Measurements from ENCODE around the gene FMO5.
A peak's percentile ranks its signal among the peaks of the same experiment; 100 is the strongest.
"Not testable (repeated sequence)": the region's sequence is repeated elsewhere in the genome, so short reads cannot be mapped to it uniquely, and the experiment has no call there.

The FMO5 gene, protein sequence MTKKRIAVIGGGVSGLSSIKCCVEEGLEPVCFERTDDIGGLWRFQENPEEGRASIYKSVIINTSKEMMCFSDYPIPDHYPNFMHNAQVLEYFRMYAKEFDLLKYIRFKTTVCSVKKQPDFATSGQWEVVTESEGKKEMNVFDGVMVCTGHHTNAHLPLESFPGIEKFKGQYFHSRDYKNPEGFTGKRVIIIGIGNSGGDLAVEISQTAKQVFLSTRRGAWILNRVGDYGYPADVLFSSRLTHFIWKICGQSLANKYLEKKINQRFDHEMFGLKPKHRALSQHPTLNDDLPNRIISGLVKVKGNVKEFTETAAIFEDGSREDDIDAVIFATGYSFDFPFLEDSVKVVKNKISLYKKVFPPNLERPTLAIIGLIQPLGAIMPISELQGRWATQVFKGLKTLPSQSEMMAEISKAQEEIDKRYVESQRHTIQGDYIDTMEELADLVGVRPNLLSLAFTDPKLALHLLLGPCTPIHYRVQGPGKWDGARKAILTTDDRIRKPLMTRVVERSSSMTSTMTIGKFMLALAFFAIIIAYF

GRCh38 chr1:147225193-147225730 lies at the start of gene FMO5:
Gene FMO5, minus strand, starts transcription at chr1:147225339. Its CDS starts 310 bp downstream, at chr1:147225029.
- peak; percentile 26 for DNase-seq (ENCODE audit: low read depth)

GRCh38 chr1:147273409-147274336 lies 48.5 kb upstream of the FMO5 start:
- DNase-seq (ENCODE audit: low read depth), result no peak

GRCh38 chr1:147272042-147272441 lies 46.9 kb upstream of the FMO5 start:
- no peak for DNase-seq (ENCODE audit: low read depth)

- DNase-seq (ENCODE audit: low read depth), result no peak
Measured at GRCh38 chr1:147270721-147271120, 45.6 kb upstream of the FMO5 start.

DNA sequence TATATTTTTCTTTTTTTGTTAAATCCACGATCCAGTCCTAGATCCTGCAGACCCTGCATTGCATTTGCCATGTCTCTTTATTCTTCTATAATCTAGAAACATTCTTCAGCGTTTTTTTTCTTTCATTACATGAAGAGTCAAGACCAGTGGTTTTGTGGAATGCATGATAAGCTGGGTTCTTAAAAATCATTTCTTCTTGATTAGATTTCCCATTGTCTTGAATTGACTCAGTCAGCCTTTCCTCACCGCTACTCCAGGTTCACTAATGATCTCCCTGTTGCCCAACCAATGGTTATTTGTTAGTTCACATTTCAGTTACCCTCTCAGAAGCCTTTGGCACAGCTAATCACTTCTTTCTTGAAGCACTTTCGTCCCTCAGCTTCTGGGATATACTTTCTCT lies 42.6 kb upstream of the FMO5 start:
- no peak for DNase-seq (ENCODE audit: low read depth)

DNA sequence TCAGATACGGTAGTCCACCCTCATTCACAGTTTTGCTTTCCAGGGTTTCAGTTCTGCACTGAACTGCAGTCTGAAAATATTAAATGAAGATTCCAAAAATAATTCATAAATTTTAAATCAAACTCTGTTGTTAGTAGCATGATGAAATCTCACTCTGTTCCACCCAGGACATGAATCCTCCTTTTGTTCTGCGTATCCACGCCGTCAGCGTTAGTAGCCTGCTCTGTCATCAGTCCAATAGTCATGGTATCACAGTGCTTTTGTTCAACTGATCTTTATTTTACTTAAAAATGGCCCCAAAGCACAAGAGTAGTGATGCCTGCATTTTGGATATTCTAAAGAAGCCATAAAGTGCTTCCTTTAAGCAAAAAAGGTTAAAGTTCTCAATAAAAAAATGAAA lies 41.2 kb upstream of the FMO5 start:
- DNase-seq (ENCODE audit: low read depth), result no peak

DNA sequence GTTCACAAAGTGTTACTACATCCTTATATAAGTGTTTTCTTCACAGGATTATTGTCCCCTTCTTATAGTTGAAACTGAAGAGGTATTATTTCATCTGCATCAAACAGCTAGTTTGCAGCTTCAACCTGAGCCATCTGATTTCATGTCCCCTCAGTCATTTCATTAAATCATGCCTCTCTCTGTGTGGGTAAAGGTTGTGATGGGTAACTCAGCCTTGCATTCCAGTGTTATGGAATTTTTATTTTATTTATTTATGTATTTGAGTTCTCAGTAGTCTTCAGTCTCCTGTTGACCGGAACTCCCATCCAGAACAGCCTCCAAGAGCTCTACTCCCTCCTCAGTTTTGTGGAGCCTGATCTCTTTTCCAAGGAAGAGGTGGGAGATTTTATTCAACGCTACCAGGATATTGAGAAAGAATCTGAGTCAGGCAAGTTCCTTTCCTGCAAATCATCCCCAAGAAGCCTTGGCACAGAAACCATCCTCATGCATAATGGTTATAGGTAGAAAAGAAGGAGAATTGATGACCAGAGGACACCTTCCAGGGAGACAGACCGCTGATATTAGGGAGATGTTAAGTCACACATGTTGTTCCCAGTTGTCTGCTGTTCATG lies 39.1 kb upstream of the FMO5 start:
- DNase-seq (ENCODE audit: low read depth), result no peak

- no peak for DNase-seq (ENCODE audit: low read depth)
Measured at GRCh38 chr1:147260956-147261355, 35.8 kb upstream of the FMO5 start.

- DNase-seq (ENCODE audit: low read depth), result no peak
Measured at GRCh38 chr1:147252540-147252939, 27.4 kb upstream of the FMO5 start.

DNA sequence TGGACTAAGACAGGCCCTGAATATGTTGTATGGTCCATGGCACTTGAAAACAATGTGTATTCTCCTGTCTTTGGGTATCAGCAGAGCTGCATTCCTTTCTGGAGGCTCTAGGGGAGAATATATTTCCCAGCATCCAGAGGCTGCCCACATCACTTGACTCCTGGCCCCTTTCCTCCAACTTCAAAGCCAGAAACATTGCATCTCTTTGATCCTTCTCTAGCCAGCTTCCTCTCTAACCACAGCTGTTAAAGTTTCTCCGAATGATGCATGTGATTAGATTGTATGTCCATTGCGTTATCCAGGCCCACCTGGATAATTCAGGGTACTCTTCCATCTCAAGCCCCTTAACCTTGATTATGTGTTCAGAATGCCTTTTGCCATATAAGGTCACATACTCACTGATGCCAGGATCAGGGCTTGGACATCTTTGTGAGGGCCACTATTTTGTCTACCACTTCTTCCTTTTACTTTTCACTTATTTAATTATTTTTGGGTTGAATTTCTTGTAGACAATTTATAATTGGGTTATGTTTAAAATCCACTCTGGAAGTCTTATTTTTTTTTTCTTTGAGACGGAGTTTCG lies 22.6 kb upstream of the FMO5 start:
- no peak for DNase-seq (ENCODE audit: low read depth)

DNA sequence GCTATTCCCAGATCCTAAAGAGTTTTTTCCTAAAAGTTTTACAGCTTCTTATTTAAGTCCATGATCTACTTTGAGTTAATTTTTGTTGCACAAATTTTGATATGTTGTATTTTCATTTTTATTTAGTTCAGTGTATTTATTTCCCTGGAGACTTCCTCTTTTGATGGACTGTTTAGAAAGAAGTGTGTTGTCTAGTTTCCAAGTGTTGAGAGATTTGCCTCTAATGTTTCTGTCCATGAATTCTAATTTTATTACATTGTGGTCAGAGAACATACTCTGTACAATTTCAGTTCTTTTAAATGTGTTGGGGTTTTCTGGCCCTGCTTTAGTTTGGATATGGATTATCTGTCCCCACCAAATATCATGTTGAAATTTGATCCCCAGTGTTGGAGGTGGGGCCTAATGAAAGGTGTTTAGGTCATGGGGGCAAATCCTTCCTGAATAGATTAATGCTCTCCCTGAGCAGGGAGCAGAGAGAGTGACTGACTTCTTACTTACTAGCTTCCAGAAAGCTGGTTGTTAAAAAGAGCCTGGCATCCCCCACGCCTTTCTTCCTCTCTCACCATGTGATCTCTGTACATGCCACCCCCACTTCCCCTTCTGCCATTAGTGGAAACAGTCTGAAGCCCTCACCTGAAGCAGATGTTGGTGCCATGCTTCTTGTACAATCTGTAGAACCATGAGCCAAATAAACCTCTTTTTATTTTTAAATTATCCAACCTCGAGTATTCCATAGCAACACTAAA lies 21.9 kb upstream of the FMO5 start:
- DNase-seq (ENCODE audit: low read depth), result no peak

DNA sequence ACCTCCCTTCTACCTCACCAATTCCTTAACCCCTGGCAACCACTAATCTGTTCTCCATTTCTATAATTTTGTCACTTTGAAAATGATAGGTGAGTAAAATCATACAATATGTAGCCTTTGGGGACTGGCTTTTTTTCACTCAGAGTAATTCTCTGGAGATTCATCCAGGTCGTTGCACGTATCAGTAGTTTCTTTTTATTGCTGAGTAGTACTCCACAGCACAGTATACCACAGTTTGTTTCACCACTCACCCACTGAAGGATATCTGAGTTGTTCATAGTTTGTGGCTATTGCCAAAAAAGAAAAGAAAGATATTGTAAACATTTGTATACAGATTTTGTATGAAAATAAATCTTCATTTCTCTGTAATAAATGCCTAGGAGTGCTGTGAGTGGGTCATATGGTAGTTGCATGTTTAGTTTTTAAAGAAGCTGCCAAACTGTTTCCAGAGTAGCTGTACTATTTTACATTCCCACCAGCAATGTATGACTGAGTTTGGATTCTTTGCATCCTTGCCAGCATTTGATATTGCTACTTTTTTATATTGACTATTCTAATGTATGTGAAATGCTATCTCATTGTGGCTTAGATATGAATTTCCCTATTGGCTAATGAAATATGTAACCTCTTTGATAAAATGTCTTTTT lies 21.0 kb upstream of the FMO5 start:
- no peak for DNase-seq (ENCODE audit: low read depth)

- no peak for DNase-seq (ENCODE audit: low read depth)
Measured at GRCh38 chr1:147245586-147246021, 20.5 kb upstream of the FMO5 start.

DNA sequence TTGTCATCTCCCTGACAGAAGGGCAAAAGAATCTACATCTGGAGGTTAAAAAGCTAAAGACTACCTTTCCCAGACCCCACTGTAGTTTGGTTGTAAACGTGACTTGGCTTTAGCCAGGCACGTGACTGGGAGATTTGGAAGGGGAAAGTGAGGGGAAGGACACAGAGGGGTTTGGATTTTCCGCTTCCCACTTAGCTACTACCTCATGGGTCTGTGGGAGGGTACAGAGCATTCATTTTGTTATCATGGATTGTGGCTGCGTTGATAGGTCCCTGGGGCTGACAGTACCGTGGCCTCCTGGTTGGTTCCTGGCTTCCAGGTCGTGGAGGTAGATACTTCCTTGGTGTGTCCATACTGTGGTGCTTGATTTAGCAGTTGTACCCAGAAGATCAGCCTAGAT lies 20.0 kb upstream of the FMO5 start:
- no peak for DNase-seq (ENCODE audit: low read depth)

GRCh38 chr1:147243841-147244240 lies 18.7 kb upstream of the FMO5 start:
- no peak for DNase-seq (ENCODE audit: low read depth)

DNA sequence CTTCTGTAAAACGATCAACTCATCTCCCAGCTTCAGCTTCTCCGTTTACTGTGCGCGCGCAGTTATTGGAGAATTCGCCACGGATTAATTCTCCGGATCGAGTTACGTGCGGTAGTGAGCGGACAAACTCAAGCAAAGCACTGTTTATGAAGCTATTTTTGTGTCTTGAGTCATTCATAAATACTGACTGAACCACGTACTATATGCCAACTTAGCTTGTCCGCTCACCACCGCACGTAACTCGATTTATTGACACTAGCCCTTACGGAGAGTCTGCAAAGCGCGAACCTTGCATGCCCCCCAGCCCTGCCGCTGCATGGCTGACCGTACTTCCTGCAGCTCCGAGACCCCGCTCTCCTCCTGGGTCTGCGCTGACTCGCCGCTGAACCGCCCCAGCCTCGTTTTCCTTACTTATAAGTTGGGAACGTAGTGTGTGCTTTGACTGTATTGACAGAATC lies 18.1 kb upstream of the FMO5 start:
- DNase-seq (ENCODE audit: low read depth), result no peak

DNA sequence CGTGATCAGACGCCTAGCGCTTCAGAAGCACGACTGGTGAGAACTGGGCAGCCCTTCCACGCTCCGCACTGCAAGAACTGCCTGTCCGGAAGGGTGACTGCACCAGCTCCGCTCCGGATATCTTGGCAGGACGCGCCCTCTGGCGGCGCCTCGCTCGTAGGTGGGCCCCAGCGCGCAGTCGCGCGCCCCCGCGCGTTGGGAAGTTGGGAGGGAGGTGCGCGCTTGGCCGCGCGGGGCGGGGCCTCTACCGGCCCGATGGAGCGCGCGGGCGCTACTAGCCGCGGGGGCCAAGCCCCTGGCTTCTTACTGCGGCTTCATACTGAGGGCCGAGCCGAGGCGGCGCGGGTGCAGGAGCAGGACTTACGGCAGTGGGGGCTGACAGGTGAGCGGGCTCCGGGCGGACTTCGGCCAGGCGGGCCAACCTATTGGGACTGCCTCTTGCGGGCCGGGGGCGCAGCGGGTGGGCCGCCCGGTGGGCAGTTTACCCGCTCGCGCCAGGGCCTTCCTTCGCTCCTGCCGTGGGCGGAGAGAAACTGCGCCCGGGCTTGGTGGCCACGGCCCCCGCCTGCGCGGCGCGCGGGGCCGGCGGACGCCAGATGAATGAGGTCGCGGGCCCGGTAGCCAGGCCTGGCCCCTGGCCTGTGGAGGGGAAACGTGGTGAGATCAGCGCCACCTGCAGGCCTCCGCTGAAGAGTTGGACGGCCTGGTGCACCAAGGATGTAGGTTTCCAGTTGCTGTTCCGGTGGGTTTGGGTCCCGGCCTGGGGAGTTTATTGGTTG lies 17.5 kb upstream of the FMO5 start, which contains the start of gene CHD1L:
TSS of gene CHD1L (plus strand) at position 236 of the 779 bp plus-strand sequence. CDS start at position 256, 20 bp downstream.
- peak; percentile 89 for DNase-seq (ENCODE audit: low read depth)

DNA sequence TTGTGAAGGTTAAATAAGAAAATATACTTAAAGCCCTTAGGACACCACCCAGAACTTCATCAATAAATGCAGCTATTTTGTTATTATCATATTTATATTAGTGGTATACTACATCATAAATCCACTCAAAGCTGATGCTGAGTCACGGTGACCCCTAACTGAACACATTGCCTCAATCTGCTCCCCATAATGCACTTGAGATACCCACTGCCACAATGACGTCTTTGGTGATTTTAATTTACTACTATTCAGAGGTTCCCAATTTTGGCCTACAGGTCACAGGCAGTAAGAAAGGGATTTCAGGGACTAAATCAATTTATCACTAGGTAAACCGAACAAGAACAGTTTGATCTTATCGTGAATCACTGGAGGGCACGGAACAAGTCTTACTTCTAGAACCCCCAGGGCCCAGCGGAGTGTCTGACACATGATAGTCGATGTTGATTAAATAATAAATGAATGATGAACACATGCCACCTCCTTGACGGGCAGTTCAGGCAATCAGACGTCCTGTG lies 16.9 kb upstream of the FMO5 start:
- DNase-seq (ENCODE audit: low read depth), result no peak

GRCh38 chr1:147240131-147240721 lies 15.1 kb upstream of the FMO5 start:
- DNase-seq (ENCODE audit: low read depth), result not testable (repeated sequence)

Measured in stimulated activated CD8-positive, alpha-beta memory T cell treated with anti-CD3 and anti-CD28 coated beads, Interleukin-4, amount 100 ng/mL, for 24 hours (primary cell).